HepG2 (cell line): ENCODE data around the gene IFITM10. TPM values are rescaled to one million over a fixed set of nuclear protein-coding genes. Genes with fewer than 3 reads are reported as not detected.

Experiments
- AGO1 ChIP-seq: fragments of 200-400 bp; formaldehyde crosslinking; IDR thresholded peaks from 2 replicates; pipeline ENCODE4 v1.6.1; 2017; ENCODE audit warnings: mild to moderate bottlenecking, low read depth, low read length, moderate library complexity; ENCODE audit not compliant: poor library complexity, severe bottlenecking
- ARID5B ChIP-seq: IDR thresholded peaks from 2 replicates; pipeline ENCODE4 v1.4.0; 2020; ENCODE audit warnings: mild to moderate bottlenecking, missing genetic modification reagents
- ATF4 ChIP-seq, 2 experiments: fragments of 450-650 bp in 1 of 2; sonication (generic) in 1 of 2; formaldehyde crosslinking; IDR thresholded peaks; 2 replicates each; pipeline versions ENCODE4 v1.5.0 to v1.8.0; 2020 to 2022; ENCODE audit warnings: mild to moderate bottlenecking in 1 of 2, missing genetic modification reagents in 1 of 2
- ATF5 ChIP-seq: sonication (generic); formaldehyde crosslinking; IDR thresholded peaks from 2 replicates; pipeline ENCODE4 v1.4.0; 2020; ENCODE audit warnings: mild to moderate bottlenecking, low read depth, missing genetic modification reagents
- BRF2 ChIP-seq: sonication (generic); formaldehyde crosslinking; IDR thresholded peaks from 2 replicates; pipeline ENCODE4 v1.8.1; 2022; ENCODE audit warnings: mild to moderate bottlenecking, missing genetic modification reagents
- DNMT1 ChIP-seq: sonication (generic); formaldehyde crosslinking; IDR thresholded peaks from 2 replicates; pipeline ENCODE4 v1.5.1; 2020; ENCODE audit warnings: mild to moderate bottlenecking, missing genetic modification reagents
- GTF2F1 ChIP-seq: fragments of 150-350 bp; IDR thresholded peaks from 2 replicates; pipeline ENCODE4 v1.6.1; 2014; ENCODE audit warnings: low read length
- IRF9 ChIP-seq: sonication (generic); formaldehyde crosslinking; IDR thresholded peaks from 2 replicates; pipeline ENCODE4 v1.8.0; 2022; ENCODE audit warnings: missing genetic modification reagents, mild to moderate bottlenecking, borderline replicate concordance
- MIER3 ChIP-seq: IDR thresholded peaks from 2 replicates; pipeline ENCODE4 v1.6.1; 2016; ENCODE audit warnings: missing compliant biosample characterization, borderline replicate concordance
- MTA3 ChIP-seq: sonication (generic); formaldehyde crosslinking; IDR thresholded peaks from 2 replicates; pipeline ENCODE4 v1.4.0; 2020; ENCODE audit warnings: missing genetic modification reagents
- MXD1 ChIP-seq: sonication (generic); formaldehyde crosslinking; IDR thresholded peaks from 2 replicates; pipeline ENCODE4 v1.4.0; 2020; ENCODE audit warnings: mild to moderate bottlenecking, missing genetic modification reagents
- MXD3 ChIP-seq: IDR thresholded peaks from 2 replicates; pipeline ENCODE4 v1.6.1; 2016; ENCODE audit warnings: mild to moderate bottlenecking, missing biosample characterization, missing genetic modification reagents
- SETDB1 ChIP-seq: sonication (generic); formaldehyde crosslinking; IDR thresholded peaks from 2 replicates; pipeline ENCODE4 v1.5.1; 2020; ENCODE audit warnings: missing genetic modification reagents, mild to moderate bottlenecking, borderline replicate concordance
- SP1 ChIP-seq, 2 experiments: fragments of 450-650 bp in 1 of 2; sonication (generic) in 1 of 2; formaldehyde crosslinking in 1 of 2; IDR thresholded peaks; 2 replicates each; pipeline versions ENCODE4 v1.4.0 to v1.6.1; 2016 to 2020; ENCODE audit warnings: missing genetic modification reagents in 1 of 2
- SYNCRIP ChIP-seq: fragments of 200-400 bp; formaldehyde crosslinking; IDR thresholded peaks from 2 replicates; pipeline ENCODE4 v1.6.1; 2018; ENCODE audit warnings: mild to moderate bottlenecking, low read depth, low read length; ENCODE audit not compliant: insufficient read depth
- TEAD2 ChIP-seq: sonication (generic); formaldehyde crosslinking; IDR thresholded peaks from 2 replicates; pipeline ENCODE4 v1.9.0; 2021; ENCODE audit warnings: missing genetic modification reagents
- ZNF256 ChIP-seq: sonication (generic); formaldehyde crosslinking; conservative IDR thresholded peaks from 2 replicates; pipeline ENCODE4 v1.4.0; 2020; ENCODE audit warnings: missing genetic modification reagents
- ZNF550 ChIP-seq: sonication (generic); formaldehyde crosslinking; IDR thresholded peaks from 2 replicates; pipeline ENCODE4 v1.4.0; 2020; ENCODE audit warnings: mild to moderate bottlenecking, missing genetic modification reagents, borderline replicate concordance
- polyA plus RNA-seq, 8 experiments: library from polyadenylated mRNA; depleted of rRNA in 3 of 8; stranded (reverse) in 7 of 8; unstranded in 1 of 8; fragments of >200 nt; fragmentation: Illumina TruSeq in 4 of 8; extraction: Trizol in 4 of 8; gene quantifications; 2 replicates each; pipeline versions ENCODE4 v1.2.1 to v1.2.3, GENCODE V29; 2011 to 2016; ENCODE audit warnings: low read depth in 4 of 8, missing spikeins in 1 of 8, mixed read lengths in 1 of 8; ENCODE audit not compliant: insufficient read depth in 1 of 8
- total RNA-seq, 5 experiments: library from RNA; depleted of rRNA; stranded (reverse); fragments of >200 nt; fragmentation: Illumina TruSeq; extraction: Trizol; gene quantifications; 2 replicates each; pipeline ENCODE4 v1.2.3, GENCODE V29; 2016; ENCODE audit warnings: low read depth in 1 of 5

Gene IFITM10
- total and polyA plus RNA-seq, 2 of the 13 experiments (the other 11 are each of a cell fraction or from before 2014, with no cell fraction given) = 0.09 to 0.13 TPM

GRCh38 chr11:1763796-1764661 lies 13.6 kb upstream of the IFITM10 start, which contains the start of gene CTSD (continued):
- TF ChIP-seq SETDB1 (CRISPR knock-in tag) = no peak
- no peak for TF ChIP-seq MIER3 (CRISPR knock-in tag)
- no peak for TF ChIP-seq DNMT1
- peak; percentile 61; the same call in 1 of the 2 replicates for TF ChIP-seq MXD1 (CRISPR knock-in tag)
- no peak for TF ChIP-seq ZNF550
- TF ChIP-seq SYNCRIP = no peak
- no peak; the same call in 1 of the 2 replicates for TF ChIP-seq MXD3
- TF ChIP-seq ZNF256 (CRISPR knock-in tag) = no peak
- TF ChIP-seq ARID5B = peak; percentile 44; the same call in 1 of the 2 replicates
- peak; percentile 79; the same call in 1 of the 2 replicates for TF ChIP-seq IRF9
- no peak for TF ChIP-seq SP1 (IDR thresholded peaks at IDR 0.05)
- peak; percentile 48; the same call in 1 of the 2 replicates for TF ChIP-seq SP1 (CRISPR knock-in tag; IDR thresholded peaks at IDR 0.05)
- TF ChIP-seq ATF5 (CRISPR knock-in tag) = no peak
- TF ChIP-seq GTF2F1 = no peak
- no peak for TF ChIP-seq AGO1
- no peak for TF ChIP-seq TEAD2 (CRISPR knock-in tag)
- TF ChIP-seq BRF2 = no peak
- TF ChIP-seq MTA3 (CRISPR knock-in tag) = no peak
- no peak for TF ChIP-seq ATF4 (CRISPR knock-in tag; IDR thresholded peaks at IDR 0.05)
